PC-3 (cell line): ENCODE measurements around the gene CBX1. TPM values are rescaled to one million over a fixed set of nuclear protein-coding genes. Genes with fewer than 3 reads are reported as not detected.

Experiments used
- ATAC-seq: fragments of 200-7000 bp; cut with Tn5 transposase; 2 replicates; pipeline ENCODE4 v1.9.1; 2020; ENCODE audit warnings: mild to moderate bottlenecking, moderate library complexity
- BruUV-seq: library from RNA; stranded (reverse); fragments of 400-500 nt; replicated peaks from 2 replicates; lab custom pipeline; 2021; lab: Mats Ljungman, UMichigan
- CTCF ChIA-PET: fragments of 300-600 bp; sonication (Branson Sonifier 250); formaldehyde crosslinking; loops from one replicate; lab custom pipeline; 2022; ENCODE audit warnings: antibody characterized with exemption; lab: Charles Lee
- POLR2A ChIA-PET: fragments of 300-600 bp; sonication (Branson Sonifier 250); formaldehyde crosslinking; loops from one replicate; lab custom pipeline; 2022; ENCODE audit warnings: antibody characterized with exemption; ENCODE audit not compliant: unreplicated experiment; lab: Charles Lee
- DNase-seq: peaks from one replicate; pipeline ENCODE4 v3.0.0-alpha.2; 2015
- H2AFZ ChIP-seq: fragments of 300-600 bp; sonication (generic); 2 replicates; pipeline ENCODE4 v1.6.0; 2016; ENCODE audit warnings: antibody characterized with exemption, low read length
- H3F3A ChIP-seq: fragments of 300-600 bp; sonication (generic); one replicate; pipeline ENCODE4 v1.6.0; 2017; ENCODE audit warnings: antibody characterized with exemption, low read length, control low read depth, mild to moderate bottlenecking; ENCODE audit not compliant: unreplicated experiment
- H3K27ac ChIP-seq: fragments of 300-600 bp; sonication (generic); 2 replicates; pipeline ENCODE4 v1.5.1; 2016; ENCODE audit warnings: mild to moderate bottlenecking, low read length
- H3K27me3 ChIP-seq: fragments of 300-600 bp; sonication (generic); 2 replicates; pipeline ENCODE4 v1.6.1; 2016; ENCODE audit warnings: low read length, mixed read lengths
- H3K36me3 ChIP-seq: fragments of 300-600 bp; sonication (generic); 2 replicates; pipeline ENCODE4 v1.6.1; 2016; ENCODE audit warnings: low read depth, mixed run types, low read length, mixed read lengths
- H3K4me1 ChIP-seq: fragments of 300-600 bp; sonication (generic); 2 replicates; pipeline ENCODE4 v1.5.1; 2016; ENCODE audit warnings: low read length; ENCODE audit not compliant: insufficient read depth
- H3K4me2 ChIP-seq: fragments of 300-600 bp; sonication (generic); 2 replicates; pipeline ENCODE4 v1.6.0; 2016; ENCODE audit warnings: low read length
- H3K4me3 ChIP-seq: fragments of 300-600 bp; sonication (generic); 2 replicates; pipeline ENCODE4 v1.5.1; 2016; ENCODE audit warnings: mild to moderate bottlenecking, low read length, mixed read lengths
- H3K79me2 ChIP-seq: fragments of 300-600 bp; sonication (generic); 2 replicates; pipeline ENCODE4 v1.6.1; 2017; ENCODE audit warnings: low read length, mixed read lengths
- H3K9ac ChIP-seq: fragments of 300-600 bp; sonication (generic); 2 replicates; pipeline ENCODE4 v1.6.0; 2016; ENCODE audit warnings: mild to moderate bottlenecking, low read length
- H3K9me2 ChIP-seq: fragments of 300-600 bp; sonication (generic); replicated peaks from 2 replicates; pipeline ENCODE4 v1.6.1; 2016; ENCODE audit warnings: mixed run types, low read length, mixed read lengths
- H3K9me3 ChIP-seq: fragments of 300-600 bp; sonication (generic); 2 replicates; pipeline ENCODE4 v1.6.1; 2016; ENCODE audit warnings: low read length, mixed read lengths
- H4K20me1 ChIP-seq: fragments of 300-600 bp; sonication (generic); 2 replicates; pipeline ENCODE4 v1.6.1; 2016; ENCODE audit warnings: low read length, mixed read lengths
- CTCF ChIP-seq: fragments of 300-600 bp; sonication (generic); conservative IDR thresholded peaks from 2 replicates; pipeline ENCODE4 v1.5.1; 2017; ENCODE audit warnings: antibody characterized with exemption, low read depth, mild to moderate bottlenecking, low read length
- EZH2 ChIP-seq: fragments of 300-600 bp; sonication (generic); IDR thresholded peaks from one replicate; pipeline ENCODE4 v1.6.1; 2017; ENCODE audit warnings: antibody characterized with exemption, mild to moderate bottlenecking, low read length; ENCODE audit not compliant: unreplicated experiment
- EZH2phosphoT487 ChIP-seq: fragments of 300-600 bp; sonication (generic); IDR thresholded peaks from 2 replicates; pipeline ENCODE4 v1.6.1; 2018; ENCODE audit warnings: mild to moderate bottlenecking, antibody characterized with exemption, low read length, borderline replicate concordance
- intact Hi-C: fragments of 100-400 bp; cut with micrococcal nuclease; formaldehyde crosslinking; loops from 2 replicates; pipeline ENCODE4 v1.9.0; 2023
- total RNA-seq: library from RNA; depleted of rRNA; stranded (reverse); fragments of >200 nt; gene quantifications from 2 replicates; pipeline ENCODE4 v1.2.3, GENCODE V29; 2014

CBX1 gene
- total RNA-seq, 1 experiment from 2014 or later: 119 TPM

GRCh38 chr17:48024149-48025039 is 76.9 kb downstream of the CBX1 start:
- TF ChIP-seq CTCF: no peak
- TF ChIP-seq EZH2phosphoT487: no peak
- TF ChIP-seq EZH2: no peak
- POLR2A ChIA-PET: interaction anchor here (0.6 to 1.1 kb wide), 7 partner anchors 24 to 298 kb away, joined by 3 to 8 read pairs (median 4); partner anchors contain the start of genes CDK5RAP3, PNPO and SNX11
- H3K27ac ChIP-seq: peak overlapping the region; percentile 88
- BruUV-seq: TSS peak; percentile 91
- intact Hi-C loops: loop anchor here (1.0 to 10.0 kb wide), 7 partner anchors 50 to 593 kb away; partner anchors contain the start of genes CBX1 and HOXB8
- peak overlapping the region; percentile 95 for H2AFZ ChIP-seq
- H3K9ac ChIP-seq: peak overlapping the region; percentile 84
- peak overlapping the region; percentile 86 for H3K4me2 ChIP-seq
- H3F3A ChIP-seq: peaks cover 6% of the 10 kb centered on the region
- ATAC-seq (peak; percentile 44), DNase-seq (peak; percentile 94)
- no peaks in the 10 kb centered on the region for H4K20me1 ChIP-seq
- H3K4me1 ChIP-seq: peaks cover 41% of the 10 kb centered on the region
- H3K79me2 ChIP-seq: no peaks in the 10 kb centered on the region
- H3K27me3 ChIP-seq: no peaks in the 10 kb centered on the region
- CTCF ChIA-PET: interaction anchor here (0.8 to 2.4 kb wide), 12 partner anchors 25 to 114 kb away, joined by 3 to 42 read pairs (median 4); partner anchors contain the start of genes CDK5RAP3 and NFE2L1
- no peaks in the 10 kb centered on the region for H3K9me2 ChIP-seq
- no peaks in the 10 kb centered on the region for H3K9me3 ChIP-seq
- H3K36me3 ChIP-seq: no peaks in the 10 kb centered on the region
- peak overlapping the region; percentile 65 for H3K4me3 ChIP-seq

- peak overlapping the region; percentile 86 for H3K4me2 ChIP-seq
- H3K27me3 ChIP-seq: no peaks in the 10 kb centered on the region
- H2AFZ ChIP-seq: peak overlapping the region; percentile 95
- TSS peak; percentile 92 for BruUV-seq
- H4K20me1 ChIP-seq: no peaks in the 10 kb centered on the region
- POLR2A ChIA-PET: interaction anchor here (0.6 to 1.1 kb wide), 5 partner anchors 52 to 136 kb away, joined by 3 to 13 read pairs (median 3); partner anchors contain the start of genes CDK5RAP3, PNPO and SNX11
- H3K4me3 ChIP-seq: peak overlapping the region; percentile 65
- ATAC-seq (peak; percentile 40), DNase-seq (peak; percentile 94)
- H3F3A ChIP-seq: peaks cover 6% of the 10 kb centered on the region
- no peaks in the 10 kb centered on the region for H3K9me2 ChIP-seq
- CTCF ChIA-PET: no interaction called here
- no peaks in the 10 kb centered on the region for H3K79me2 ChIP-seq
- H3K4me1 ChIP-seq: peaks cover 41% of the 10 kb centered on the region
- TF ChIP-seq CTCF (peak; percentile 42; the same call in 1 of the 2 replicates), EZH2phosphoT487 (no peak)
- intact Hi-C loops: loop anchor here (2.0 to 10.0 kb wide), 4 partner anchors 77 to 461 kb away; partner anchors contain the start of gene CBX1
- H3K27ac ChIP-seq: peak overlapping the region; percentile 88
- no peaks in the 10 kb centered on the region for H3K36me3 ChIP-seq
- H3K9me3 ChIP-seq: no peaks in the 10 kb centered on the region
- H3K9ac ChIP-seq: peak overlapping the region; percentile 84
Observed at GRCh38 chr17:48023400-48024148, 77.7 kb downstream of the CBX1 start.
